Smooth muscle cell (in vitro differentiated cells): ENCODE results near the gene SERPING1. TPM values are rescaled to one million over a fixed set of nuclear protein-coding genes. Genes with fewer than 3 reads are reported as not detected.

Source experiments
- DNase-seq: peaks from one replicate; lab custom pipeline; 2025; ENCODE audit not compliant: unreplicated experiment; lab: John Stamatoyannopoulos, UW
- H2AFZ ChIP-seq: fragments of 200-600 bp; sonication (generic); 2 replicates; pipeline ENCODE4 v1.6.0; 2016; ENCODE audit warnings: antibody characterized with exemption, low read depth, mild to moderate bottlenecking
- H3F3A ChIP-seq: fragments of 200-600 bp; sonication (generic); 2 replicates; pipeline ENCODE4 v1.6.0; 2017; ENCODE audit warnings: antibody characterized with exemption, low read depth
- H3K27ac ChIP-seq: fragments of 200-600 bp; sonication (generic); 2 replicates; pipeline ENCODE4 v1.5.1; 2016; ENCODE audit warnings: low read depth, mild to moderate bottlenecking
- H3K27me3 ChIP-seq: fragments of 200-600 bp; sonication (generic); 2 replicates; pipeline ENCODE4 v1.6.1; 2016; ENCODE audit warnings: low read depth, mild to moderate bottlenecking
- H3K36me3 ChIP-seq: fragments of 200-600 bp; sonication (generic); 2 replicates; pipeline ENCODE4 v1.5.1; 2016; ENCODE audit warnings: low read depth
- H3K4me1 ChIP-seq: fragments of 200-600 bp; sonication (generic); 2 replicates; pipeline ENCODE4 v1.5.1; 2016; ENCODE audit warnings: low read depth
- H3K4me2 ChIP-seq: fragments of 200-600 bp; sonication (generic); 2 replicates; pipeline ENCODE4 v1.6.0; 2016; ENCODE audit warnings: mild to moderate bottlenecking
- H3K4me3 ChIP-seq: fragments of 200-600 bp; sonication (generic); 2 replicates; pipeline ENCODE4 v1.5.1; 2016; ENCODE audit warnings: mild to moderate bottlenecking
- H3K79me2 ChIP-seq: fragments of 200-600 bp; sonication (generic); 2 replicates; pipeline ENCODE4 v1.6.0; 2016; ENCODE audit warnings: low read depth, mild to moderate bottlenecking
- H3K9ac ChIP-seq: fragments of 200-600 bp; sonication (generic); 2 replicates; pipeline ENCODE4 v1.6.0; 2016; ENCODE audit warnings: low read depth
- H3K9me3 ChIP-seq: fragments of 200-600 bp; sonication (generic); replicated peaks from 2 replicates; pipeline ENCODE4 v1.5.1; 2016; ENCODE audit warnings: low read depth
- H4K20me1 ChIP-seq: fragments of 200-600 bp; sonication (generic); 2 replicates; pipeline ENCODE4 v1.6.0; 2016; ENCODE audit warnings: low read depth
- WGBS: methylation state at CpG from one replicate; pipeline ENCODE4 v1.1.7; 2016; ENCODE audit warnings: low lambda C conversion rate; 5-methylcytosine and 5-hydroxymethylcytosine counted together
- polyA plus RNA-seq: library from polyadenylated mRNA; unstranded; fragments of >200 nt; fragmentation: Nextera tagmentation; extraction: Ambion mirVana; gene quantifications from 2 replicates; pipeline ENCODE4 v1.2.1, GENCODE V29; 2016
- total RNA-seq: library from RNA; depleted of rRNA; stranded (reverse); fragments of >200 nt; gene quantifications from 2 replicates; pipeline ENCODE4 v1.2.3, GENCODE V29; 2014
- TF ChIP-seq, protein P1 (sequence below): fragments of 200-600 bp; sonication (generic); IDR thresholded peaks from 2 replicates; pipeline ENCODE4 v1.5.1; 2017; ENCODE audit warnings: borderline replicate concordance, mild to moderate bottlenecking, antibody characterized with exemption; ENCODE audit not compliant: insufficient read depth, poor library complexity, severe bottlenecking

SERPING1 gene
- total and polyA plus RNA-seq, 2 experiments from 2014 or later: 47.8 to 95.8 TPM

DNA sequence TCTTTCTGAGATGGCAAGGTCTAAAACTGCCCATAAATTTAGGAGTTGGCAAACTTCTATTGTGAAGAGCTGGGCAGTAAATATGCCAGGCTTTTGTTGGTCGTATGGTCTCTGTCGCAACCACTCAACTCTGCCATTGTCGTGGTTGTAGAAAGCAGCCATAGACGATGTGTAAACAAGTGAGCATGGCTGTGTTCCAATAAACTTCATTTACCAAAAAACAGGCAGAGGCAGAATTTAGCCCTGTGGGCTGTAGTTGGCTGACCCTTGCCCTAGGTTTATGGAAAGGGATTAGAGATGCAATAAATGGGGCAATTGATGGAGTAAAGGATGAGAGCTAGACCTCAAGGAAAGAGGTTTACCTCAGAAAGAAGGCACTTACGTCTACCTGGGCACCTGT lies 34.6 kb downstream of the SERPING1 start:
- H3F3A ChIP-seq: no peaks in the 10 kb centered on the region

DNA sequence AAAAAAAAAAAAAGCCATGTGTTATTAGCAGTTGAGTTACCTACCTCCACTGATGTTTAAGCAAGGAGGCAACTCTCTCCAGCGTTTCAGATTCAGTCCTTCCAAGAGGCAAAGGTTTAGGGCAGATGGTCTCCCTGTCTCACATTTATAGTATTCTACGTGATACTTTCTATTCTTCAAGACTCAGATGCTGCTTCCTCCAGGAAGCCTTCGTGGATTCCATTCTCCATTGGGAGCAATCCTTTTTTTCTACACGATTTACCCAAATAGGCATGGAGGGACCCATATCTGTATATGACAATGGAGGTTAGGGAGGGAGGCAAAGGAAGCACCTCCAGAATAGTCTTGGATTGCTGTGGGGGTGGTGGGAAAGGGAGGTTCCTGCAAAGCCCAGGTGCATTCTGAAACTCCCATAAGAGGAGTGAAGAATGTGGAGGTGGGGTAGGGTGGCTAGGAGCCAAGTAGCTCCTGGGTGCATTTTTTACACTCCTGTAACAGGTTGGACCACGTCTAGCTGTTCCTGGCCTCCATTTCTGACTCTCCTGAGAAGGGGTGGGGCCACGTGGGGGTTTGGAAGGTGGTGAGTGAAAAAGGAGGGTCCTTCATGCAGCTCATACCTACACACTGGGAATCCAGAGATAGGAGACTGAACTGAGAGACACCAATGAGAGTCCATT lies 36.0 kb downstream of the SERPING1 start:
- H3K36me3 ChIP-seq: no peaks in the 10 kb centered on the region
- DNase-seq: no peak
- TF ChIP-seq, protein P1, sequence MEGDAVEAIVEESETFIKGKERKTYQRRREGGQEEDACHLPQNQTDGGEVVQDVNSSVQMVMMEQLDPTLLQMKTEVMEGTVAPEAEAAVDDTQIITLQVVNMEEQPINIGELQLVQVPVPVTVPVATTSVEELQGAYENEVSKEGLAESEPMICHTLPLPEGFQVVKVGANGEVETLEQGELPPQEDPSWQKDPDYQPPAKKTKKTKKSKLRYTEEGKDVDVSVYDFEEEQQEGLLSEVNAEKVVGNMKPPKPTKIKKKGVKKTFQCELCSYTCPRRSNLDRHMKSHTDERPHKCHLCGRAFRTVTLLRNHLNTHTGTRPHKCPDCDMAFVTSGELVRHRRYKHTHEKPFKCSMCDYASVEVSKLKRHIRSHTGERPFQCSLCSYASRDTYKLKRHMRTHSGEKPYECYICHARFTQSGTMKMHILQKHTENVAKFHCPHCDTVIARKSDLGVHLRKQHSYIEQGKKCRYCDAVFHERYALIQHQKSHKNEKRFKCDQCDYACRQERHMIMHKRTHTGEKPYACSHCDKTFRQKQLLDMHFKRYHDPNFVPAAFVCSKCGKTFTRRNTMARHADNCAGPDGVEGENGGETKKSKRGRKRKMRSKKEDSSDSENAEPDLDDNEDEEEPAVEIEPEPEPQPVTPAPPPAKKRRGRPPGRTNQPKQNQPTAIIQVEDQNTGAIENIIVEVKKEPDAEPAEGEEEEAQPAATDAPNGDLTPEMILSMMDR: no peak
- H3K4me1 ChIP-seq: peaks cover 9% of the 10 kb centered on the region
- H3K79me2 ChIP-seq: peaks cover 4% of the 10 kb centered on the region
- no peaks in the 10 kb centered on the region for H3K9me3 ChIP-seq
- WGBS: 84% methylated on average over 6 of the region's 6 CpGs
- H3K27ac ChIP-seq: no peak overlapping the region
- H2AFZ ChIP-seq: no peak overlapping the region
- H3F3A ChIP-seq: no peaks in the 10 kb centered on the region
- no peaks in the 10 kb centered on the region for H4K20me1 ChIP-seq
- H3K4me2 ChIP-seq: no peak overlapping the region
- H3K4me3 ChIP-seq: no peak overlapping the region
- no peak overlapping the region for H3K9ac ChIP-seq
- H3K27me3 ChIP-seq: no peaks in the 10 kb centered on the region

More for the DNA sequence above, 34.6 kb downstream of the SERPING1 start:
- TF ChIP-seq, protein P1: no peak
- Histone ChIP-seq H3K4me1 (peaks cover under 1% of the 10 kb centered on the region), H3K4me3 (no peak overlapping the region), H3K36me3 (no peaks in the 10 kb centered on the region), H2AFZ (no peak overlapping the region), H3K27ac (no peak overlapping the region), H3K9me3 (no peaks in the 10 kb centered on the region), H4K20me1 (no peaks in the 10 kb centered on the region), H3K79me2 (no peaks in the 10 kb centered on the region), H3K4me2 (no peak overlapping the region), H3K9ac (no peak overlapping the region), H3K27me3 (no peaks in the 10 kb centered on the region)
- DNase-seq: no peak
- WGBS: 71% methylated on average over 5 of the region's 5 CpGs

DNA sequence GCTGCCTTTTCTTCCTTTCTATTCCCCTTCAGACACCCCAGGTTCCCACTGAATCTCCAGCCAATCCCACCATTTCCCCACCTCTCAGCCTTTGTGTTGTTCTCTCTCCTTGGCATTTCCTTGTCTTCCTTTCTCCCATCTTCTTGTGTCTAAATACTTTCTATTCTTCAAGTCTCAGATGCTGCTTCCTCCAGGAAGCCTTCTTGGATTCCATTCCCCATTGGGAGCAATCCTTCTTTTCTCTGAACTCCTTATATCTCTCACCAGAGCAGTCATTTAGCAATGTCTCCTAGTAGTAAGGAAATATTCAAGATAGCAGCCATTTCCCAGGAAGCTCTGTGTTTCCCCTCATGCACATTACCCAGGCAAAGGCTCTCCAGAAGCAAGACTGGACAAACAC lies 36.8 kb downstream of the SERPING1 start:
- Histone ChIP-seq H3K4me1 (peaks cover 9% of the 10 kb centered on the region), H3K4me2 (no peak overlapping the region), H3K79me2 (peaks cover 11% of the 10 kb centered on the region), H2AFZ (no peak overlapping the region), H3K27me3 (no peaks in the 10 kb centered on the region), H3F3A (no peaks in the 10 kb centered on the region), H3K9me3 (no peaks in the 10 kb centered on the region), H3K9ac (no peak overlapping the region), H3K4me3 (no peak overlapping the region), H3K36me3 (no peaks in the 10 kb centered on the region), H4K20me1 (peaks cover 2% of the 10 kb centered on the region), H3K27ac (no peak overlapping the region)
- TF ChIP-seq, protein P1: no peak
- DNase-seq: no peak

DNA sequence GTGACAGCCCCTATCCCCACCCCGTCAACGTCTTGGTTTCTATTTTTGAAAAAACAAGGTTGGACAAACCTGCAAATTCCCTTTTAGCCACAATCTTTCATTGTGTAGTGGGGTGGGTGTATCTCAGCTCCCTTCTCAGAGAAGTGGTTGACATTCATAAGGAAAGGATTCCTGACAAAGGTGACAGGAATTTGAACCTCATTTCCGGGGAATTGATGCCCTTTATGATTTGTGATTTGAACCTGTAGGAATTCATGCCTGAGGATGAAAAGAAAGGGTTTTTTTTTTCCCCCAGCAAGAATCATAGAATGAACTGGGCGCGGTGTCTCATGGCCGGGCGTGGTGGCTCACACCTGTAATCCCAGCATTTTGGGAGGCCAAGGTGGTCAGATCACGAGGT lies 37.8 kb downstream of the SERPING1 start:
- Histone ChIP-seq H3K27ac (no peak overlapping the region), H3K4me2 (no peak overlapping the region), H3K27me3 (no peaks in the 10 kb centered on the region), H4K20me1 (peaks cover 12% of the 10 kb centered on the region), H3K36me3 (no peaks in the 10 kb centered on the region), H2AFZ (no peak overlapping the region), H3K79me2 (peaks cover 20% of the 10 kb centered on the region), H3K4me3 (no peak overlapping the region), H3K4me1 (peaks cover 14% of the 10 kb centered on the region), H3K9me3 (no peaks in the 10 kb centered on the region), H3K9ac (no peak overlapping the region), H3F3A (no peaks in the 10 kb centered on the region)
- TF ChIP-seq, protein P1: no peak
- no peak for DNase-seq
- 89% methylated on average over 8 of the region's 8 CpGs for WGBS
